ENCODE results near the gene TNKS2.
A peak's percentile ranks its signal among the peaks of the same experiment; 100 is the strongest.

DNA sequence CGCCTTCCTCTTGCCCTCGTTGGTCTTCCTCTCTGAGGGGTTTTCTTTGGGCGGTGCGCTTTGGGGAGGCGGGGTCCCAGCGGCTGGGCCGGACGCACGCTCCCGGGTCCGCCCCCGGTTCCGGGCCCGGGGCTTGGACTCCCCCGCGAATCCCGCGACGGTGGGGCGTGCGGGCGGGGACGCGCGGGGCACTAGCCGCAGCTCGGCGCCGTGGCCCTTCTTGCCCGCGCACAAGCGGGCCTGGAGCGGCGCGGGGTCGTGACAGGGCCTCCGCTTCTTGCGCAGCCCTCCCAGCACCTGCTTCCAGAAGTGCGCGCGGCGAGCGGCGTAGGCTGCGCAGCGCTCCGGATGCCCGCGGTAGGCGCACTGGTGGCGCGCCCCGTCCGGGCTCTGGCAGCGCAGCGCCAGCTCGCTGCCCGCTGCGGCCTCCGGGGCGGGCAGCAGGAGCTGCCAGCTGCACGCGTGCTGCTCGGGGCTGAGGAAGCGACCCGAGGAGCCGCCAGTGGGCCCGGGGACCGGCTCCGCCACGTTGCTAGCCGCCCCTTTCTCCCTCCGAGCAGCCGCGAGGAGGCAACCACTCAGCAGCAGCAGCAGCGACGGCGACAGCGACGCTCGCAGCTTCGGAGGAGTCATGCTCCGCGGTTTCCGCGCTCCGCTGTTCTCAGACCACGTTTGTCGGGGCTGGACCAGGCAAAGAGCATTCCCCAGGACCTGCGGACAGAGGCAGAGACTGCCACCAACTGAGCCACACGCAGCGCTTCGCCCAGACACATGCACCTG, 110.3 kb downstream of the TNKS2 start:
- no peak for TF ChIP-seq POLR2A (IDR thresholded peaks at IDR 0.05)
- TF ChIP-seq, protein P1, sequence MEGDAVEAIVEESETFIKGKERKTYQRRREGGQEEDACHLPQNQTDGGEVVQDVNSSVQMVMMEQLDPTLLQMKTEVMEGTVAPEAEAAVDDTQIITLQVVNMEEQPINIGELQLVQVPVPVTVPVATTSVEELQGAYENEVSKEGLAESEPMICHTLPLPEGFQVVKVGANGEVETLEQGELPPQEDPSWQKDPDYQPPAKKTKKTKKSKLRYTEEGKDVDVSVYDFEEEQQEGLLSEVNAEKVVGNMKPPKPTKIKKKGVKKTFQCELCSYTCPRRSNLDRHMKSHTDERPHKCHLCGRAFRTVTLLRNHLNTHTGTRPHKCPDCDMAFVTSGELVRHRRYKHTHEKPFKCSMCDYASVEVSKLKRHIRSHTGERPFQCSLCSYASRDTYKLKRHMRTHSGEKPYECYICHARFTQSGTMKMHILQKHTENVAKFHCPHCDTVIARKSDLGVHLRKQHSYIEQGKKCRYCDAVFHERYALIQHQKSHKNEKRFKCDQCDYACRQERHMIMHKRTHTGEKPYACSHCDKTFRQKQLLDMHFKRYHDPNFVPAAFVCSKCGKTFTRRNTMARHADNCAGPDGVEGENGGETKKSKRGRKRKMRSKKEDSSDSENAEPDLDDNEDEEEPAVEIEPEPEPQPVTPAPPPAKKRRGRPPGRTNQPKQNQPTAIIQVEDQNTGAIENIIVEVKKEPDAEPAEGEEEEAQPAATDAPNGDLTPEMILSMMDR (IDR thresholded peaks at IDR 0.05) = peak in 1 of 3 experiments; percentile 21
